HG02798 (cell line): ENCODE results near the gene COL1A1.

Source experiments
- ATAC-seq: cut with Tn5 transposase; IDR thresholded peaks from one replicate; pipeline ENCODE4 v1.9.1; 2021; ENCODE audit warnings: mild to moderate bottlenecking; ENCODE audit not compliant: unreplicated experiment, poor library complexity

The COL1A1 gene

GRCh38 chr17:50214976-50215760, 13.7 kb upstream of the COL1A1 start:
- ATAC-seq: no peak

GRCh38 chr17:50213026-50214022, 11.9 kb upstream of the COL1A1 start:
- peak; percentile 53 for ATAC-seq

- ATAC-seq: no peak
These were observed 10.9 kb upstream of the COL1A1 start for GRCh38 chr17:50212121-50212843.

- ATAC-seq: no peak
These were observed 10.1 kb upstream of the COL1A1 start for GRCh38 chr17:50211249-50212120.

- no peak for ATAC-seq
These were observed 9.1 kb upstream of the COL1A1 start for GRCh38 chr17:50210240-50211225.

- no peak for ATAC-seq
These were observed 8.2 kb upstream of the COL1A1 start for GRCh38 chr17:50209472-50210239.

- no peak for ATAC-seq
These were observed 7.7 kb upstream of the COL1A1 start for GRCh38 chr17:50209133-50209471.

GRCh38 chr17:50208611-50209061, 7.2 kb upstream of the COL1A1 start:
- no peak for ATAC-seq

GRCh38 chr17:50207792-50208567, 6.5 kb upstream of the COL1A1 start:
- ATAC-seq: no peak

- no peak for ATAC-seq
These were observed 5.9 kb upstream of the COL1A1 start for GRCh38 chr17:50207315-50207714.

- ATAC-seq: no peak
These were observed 5.3 kb upstream of the COL1A1 start for GRCh38 chr17:50206604-50207293.

- ATAC-seq: no peak
These were observed 4.6 kb upstream of the COL1A1 start for GRCh38 chr17:50205963-50206505.

- no peak for ATAC-seq
These were observed 3.9 kb upstream of the COL1A1 start for GRCh38 chr17:50205111-50205962.

GRCh38 chr17:50204431-50204830, 3.0 kb upstream of the COL1A1 start:
- ATAC-seq: no peak

GRCh38 chr17:50203604-50204345, 2.3 kb upstream of the COL1A1 start:
- ATAC-seq: no peak
